ENCODE data around the gene ISCA1.
"Not testable (repeated sequence)": the region's sequence is repeated elsewhere in the genome, so short reads cannot be mapped to it uniquely, and the experiment has no call there.

ISCA1 gene

DNA sequence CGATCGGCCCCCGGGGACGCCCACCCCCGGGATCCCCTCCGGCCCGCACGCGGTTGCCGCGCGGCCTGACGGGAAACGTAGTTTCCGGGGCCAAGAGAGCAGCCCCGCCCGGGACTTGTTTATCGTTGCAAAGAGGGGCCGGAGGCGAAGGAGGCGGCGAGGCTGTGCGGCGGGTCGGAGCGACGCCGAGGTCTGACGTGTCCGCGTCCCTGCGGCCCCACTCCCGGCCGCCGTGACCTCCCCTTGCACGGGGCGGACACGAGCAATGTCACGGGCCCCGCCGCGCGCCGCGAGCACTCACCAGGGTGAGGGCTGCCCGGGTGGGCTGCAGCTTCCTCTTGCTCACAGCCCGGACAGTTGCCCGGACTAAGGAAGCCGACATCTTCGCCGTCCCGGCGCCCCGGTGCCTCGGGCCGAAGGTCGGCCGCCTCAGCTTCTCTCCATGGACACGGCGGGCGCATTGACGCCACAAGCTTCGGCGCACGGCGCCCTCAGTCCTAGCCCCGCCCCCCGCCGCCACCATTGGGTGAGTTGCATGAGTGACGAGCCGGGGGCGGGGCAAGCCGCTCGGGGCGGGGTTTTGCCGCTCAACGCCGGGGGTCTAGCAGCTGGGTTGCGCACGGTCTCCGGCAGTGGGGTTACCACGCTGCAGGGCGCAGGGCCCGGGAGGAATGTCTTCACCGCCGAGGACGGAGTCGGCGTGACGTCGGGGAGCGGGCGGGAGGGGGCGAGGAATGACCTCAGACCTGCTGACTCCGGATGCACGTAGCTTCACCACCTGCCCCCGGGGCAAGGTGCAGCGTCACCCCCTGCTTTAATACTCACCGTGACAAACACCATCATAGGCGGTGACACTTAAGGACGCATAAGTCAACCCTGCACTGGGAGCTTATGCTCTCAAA lies at the start of gene ISCA1:
Gene ISCA1 (minus strand): TSS at position 462 of the 902 bp plus-strand sequence. CDS start 80 bp downstream, at position 382.
- DNase-seq (ENCODE audit: low read depth in 4 of 4, low spot score in 1 of 4), result peak; percentile 97 to 99 (median 99)

DNA sequence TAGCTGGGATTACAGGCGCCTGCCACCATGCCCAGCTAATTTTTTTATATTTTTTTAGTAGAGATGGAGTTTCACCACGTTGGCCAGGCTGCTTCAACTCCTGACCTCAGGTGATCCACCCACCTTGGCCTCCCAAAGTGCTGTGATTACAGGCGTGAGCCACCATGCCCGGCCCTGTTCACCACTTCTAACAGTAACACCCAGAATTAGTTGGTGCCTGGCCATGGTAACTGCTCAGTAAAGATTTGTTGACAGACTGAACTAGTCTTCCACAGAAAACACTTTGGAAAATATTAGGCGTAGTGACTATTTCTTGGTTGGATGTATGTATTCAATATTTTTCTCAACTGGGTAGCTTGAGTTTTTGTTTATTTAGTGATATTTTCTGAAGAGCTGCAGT lies 47.8 kb upstream of the ISCA1 start:
- DNase-seq (ENCODE audit: low read depth in 4 of 4, low spot score in 1 of 4), result no peak

DNA sequence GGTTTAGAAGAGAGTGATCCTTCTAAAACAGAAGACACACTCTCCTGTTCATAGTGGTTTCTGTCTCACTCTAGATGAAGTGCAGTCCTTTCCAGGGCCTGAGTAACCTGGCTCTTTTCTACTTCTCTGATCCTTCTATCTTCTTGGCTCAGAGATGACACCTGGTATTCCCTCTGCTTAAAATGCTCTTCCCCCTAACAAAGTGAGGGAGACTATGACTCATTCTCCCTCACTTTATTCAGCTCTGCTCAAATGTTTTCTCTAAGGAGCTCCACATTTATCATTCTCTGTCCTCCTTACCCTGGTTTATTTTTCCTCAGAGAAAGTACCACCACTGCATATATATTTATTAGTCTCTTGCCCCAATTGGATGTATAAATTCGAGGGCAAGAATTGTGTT lies 47.3 kb upstream of the ISCA1 start:
- DNase-seq (ENCODE audit: low read depth in 4 of 4, low spot score in 1 of 4), result no peak

DNA sequence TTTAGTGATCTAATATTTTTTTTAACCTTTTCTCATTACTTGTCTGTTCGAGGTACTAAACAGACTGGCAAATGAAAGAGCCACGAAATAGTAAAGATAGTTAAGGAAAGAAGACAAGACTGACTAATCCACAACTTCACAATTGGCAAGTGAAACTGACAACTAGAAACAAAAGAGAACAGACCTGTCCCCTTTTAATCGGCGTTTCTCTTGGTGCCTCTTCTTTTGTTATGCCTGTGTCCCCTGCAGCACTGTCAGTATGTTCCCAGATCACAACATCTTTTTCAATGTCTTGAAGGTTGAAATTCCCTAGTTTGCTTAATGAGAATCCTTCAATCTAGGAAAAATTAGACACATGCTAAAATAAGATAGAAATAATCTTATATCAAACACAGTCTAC lies 45.8 kb upstream of the ISCA1 start:
- no peak for DNase-seq (ENCODE audit: low read depth in 4 of 4, low spot score in 1 of 4)

DNA sequence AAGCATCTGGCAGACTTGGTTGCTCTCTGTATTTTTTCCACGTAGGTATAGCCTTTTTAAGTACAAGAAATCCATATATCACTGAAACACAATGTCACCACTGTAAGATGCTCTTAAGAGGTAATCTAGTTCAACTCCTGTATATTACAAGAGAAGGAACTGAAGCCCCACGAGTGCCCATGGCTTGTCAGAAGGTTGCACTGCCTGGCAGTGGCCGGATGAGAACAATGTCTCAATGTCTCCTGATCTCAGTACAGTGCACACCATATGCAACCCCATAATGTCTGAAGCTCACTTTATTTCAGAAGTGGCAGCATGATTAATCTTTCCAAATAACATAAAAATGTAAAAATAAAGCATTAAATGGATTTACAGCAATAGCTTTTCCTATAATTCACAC lies 44.2 kb upstream of the ISCA1 start:
- DNase-seq (ENCODE audit: low read depth in 4 of 4, low spot score in 1 of 4), result no peak

DNA sequence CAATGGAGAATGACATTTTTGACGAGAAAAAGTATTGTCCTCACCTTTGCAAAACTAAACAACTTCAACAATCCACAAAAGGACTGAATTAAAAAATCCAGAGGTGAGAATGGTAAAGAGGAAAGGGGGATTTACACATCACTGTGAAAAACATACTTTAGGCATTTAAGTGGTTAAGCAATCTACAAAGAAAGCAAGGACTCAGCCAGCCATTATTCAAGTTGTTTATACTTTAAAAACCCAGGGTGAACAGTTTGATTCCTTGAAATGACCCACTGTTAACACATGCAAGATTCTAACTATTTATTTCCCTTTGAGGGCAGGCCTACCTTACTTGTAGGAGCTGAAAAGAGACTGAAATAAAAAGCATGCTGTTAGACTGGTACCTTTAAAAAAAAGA lies 42.6 kb upstream of the ISCA1 start:
- DNase-seq (ENCODE audit: low read depth in 4 of 4, low spot score in 1 of 4), result no peak

DNA sequence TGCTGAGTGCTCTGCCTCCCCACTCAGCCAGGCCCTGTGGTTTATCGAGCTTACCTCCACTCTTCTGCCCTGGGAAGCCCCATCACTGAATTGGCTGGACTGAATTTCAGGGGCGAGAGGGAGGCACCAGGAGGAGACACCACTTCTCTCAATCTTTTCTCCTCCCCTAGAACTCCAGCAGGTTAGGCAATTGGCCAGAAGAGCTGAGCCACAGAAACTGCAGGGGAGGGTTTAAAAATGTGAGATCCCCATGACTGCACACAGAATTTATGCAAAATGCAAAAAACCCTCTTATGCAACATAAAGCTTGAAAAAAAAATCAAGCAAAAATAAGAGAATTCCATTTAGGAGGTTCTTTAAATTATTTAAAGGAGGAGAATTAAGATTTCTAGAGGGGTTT lies 42.0 kb upstream of the ISCA1 start:
- no peak for DNase-seq (ENCODE audit: low read depth in 4 of 4, low spot score in 1 of 4)

DNA sequence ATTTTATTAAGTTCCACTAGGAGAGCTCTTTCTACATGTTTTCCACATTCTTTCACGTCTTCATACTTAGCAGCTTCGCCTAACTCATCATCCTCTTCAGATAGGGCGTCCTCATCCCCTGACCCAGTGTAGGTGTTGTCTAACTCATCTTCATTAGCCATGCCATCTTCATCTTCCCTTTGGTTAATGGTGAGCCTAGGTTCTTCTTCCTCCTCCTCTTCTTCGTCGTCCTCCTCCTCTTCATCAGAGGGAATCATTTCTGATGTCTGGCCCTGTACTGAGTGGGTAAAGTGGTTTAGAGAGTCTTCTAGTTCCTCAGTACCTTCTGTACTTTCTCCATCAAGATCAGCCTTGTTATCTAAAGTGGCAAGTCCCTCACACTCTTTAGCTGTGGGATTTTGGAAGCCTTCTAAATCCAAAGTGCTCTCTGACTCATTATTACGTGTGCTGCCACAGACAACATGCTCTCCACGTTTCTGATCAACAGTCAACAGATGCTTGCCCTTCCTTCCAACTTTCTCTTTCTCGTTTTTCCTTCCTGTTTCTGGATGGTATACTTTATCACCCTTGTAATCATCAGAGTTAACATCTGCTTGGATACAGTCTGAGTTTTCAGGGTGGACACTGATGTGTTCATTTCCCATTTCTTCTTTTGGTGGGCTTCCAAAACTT lies 40.8 kb upstream of the ISCA1 start:
- DNase-seq (ENCODE audit: low read depth in 4 of 4, low spot score in 1 of 4), result no peak

DNA sequence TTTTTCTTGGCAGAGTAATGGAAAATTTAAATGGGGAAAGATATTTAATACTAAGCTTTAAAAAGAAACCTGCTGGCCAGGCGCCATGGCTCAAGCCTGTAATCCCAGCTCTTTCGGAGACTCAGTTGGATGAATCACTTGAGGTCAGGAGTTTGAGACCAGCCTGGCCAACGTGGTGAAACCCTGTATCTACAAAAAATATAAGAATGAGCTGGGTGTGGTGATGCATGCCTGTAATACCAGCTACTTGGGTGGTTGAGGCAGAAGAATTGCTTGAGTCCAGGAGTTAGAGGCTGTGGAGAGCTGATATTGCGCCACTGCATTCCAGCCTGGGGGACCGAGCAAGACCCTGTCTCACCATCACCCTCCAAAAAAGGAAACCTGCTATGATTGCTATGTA lies 39.0 kb upstream of the ISCA1 start:
- no peak for DNase-seq (ENCODE audit: low read depth in 4 of 4, low spot score in 1 of 4)

DNA sequence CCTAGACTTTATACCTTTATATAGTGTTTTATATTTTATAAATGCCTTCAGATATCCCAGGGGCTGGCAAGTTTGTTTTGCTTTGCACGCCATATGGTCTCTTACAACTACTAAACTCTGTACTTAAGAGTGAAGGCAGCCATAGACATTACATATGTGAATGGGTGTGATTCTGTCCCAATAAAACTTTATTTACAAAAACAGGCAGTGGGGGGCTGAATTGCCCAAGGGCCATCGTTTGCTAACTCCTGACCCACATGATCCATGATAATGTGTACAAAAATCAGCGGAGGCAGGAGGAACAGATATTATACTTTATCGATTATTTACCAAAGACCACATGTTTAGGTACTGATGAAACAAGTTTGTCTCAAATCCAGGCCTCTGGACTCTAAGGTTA lies 35.8 kb upstream of the ISCA1 start:
- DNase-seq (ENCODE audit: low read depth in 4 of 4, low spot score in 1 of 4), result no peak

DNA sequence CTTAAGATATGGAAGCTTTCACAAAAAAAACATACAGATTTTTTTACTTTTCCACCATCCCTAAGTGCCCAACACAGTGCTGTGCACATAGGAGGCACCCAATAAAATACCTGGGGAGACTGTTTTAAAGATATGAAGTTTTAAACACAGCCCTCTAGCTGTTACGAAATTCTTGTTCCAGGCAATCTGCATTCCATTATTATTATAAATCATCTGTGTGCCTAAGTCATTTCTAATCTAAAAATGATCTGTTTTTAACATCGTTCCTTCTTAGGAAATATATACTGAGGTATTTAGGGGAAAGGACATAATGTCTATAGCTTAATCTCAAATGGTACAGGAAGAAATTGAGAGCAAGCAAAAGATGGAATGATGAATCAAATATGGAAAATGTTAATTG lies 32.7 kb upstream of the ISCA1 start:
- no peak for DNase-seq (ENCODE audit: low read depth in 4 of 4, low spot score in 1 of 4)

DNA sequence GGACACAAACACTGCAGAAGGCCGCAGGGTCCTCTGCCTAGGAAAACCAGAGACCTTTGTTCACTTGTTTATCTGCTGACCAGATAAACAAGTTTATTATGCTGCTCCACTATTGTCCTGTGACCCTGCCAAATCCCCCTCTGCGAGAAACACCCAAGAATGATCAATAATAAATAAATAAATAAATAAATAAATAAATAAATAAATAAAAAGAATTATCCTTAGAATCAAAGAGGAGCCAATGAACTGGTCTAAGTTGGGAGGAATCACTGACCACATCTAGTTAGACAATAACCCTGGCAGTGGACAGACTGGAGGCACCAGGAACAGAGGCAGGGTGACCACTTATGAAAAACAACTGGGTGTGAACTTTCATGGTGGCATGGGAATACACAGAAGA lies 30.6 kb upstream of the ISCA1 start:
- DNase-seq (ENCODE audit: low read depth in 4 of 4, low spot score in 1 of 4), result not testable (repeated sequence)

DNA sequence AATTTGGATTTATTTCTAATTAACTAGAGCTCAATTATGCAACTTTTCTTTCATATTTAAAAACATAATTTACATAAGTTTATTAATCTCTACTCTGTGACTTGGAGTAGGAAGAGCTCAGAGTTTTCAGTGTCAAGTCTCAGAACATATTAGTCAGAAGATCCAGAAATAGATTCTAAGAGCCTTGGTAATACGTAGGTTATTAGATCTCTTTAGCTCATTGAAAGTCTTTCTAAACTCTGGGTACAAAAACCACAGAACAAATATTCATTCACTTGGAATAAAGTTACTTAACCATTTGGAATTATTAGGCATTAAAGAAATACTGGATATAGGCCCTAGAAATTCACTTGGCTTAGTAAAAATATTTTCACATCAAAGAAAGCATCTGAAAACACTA lies 26.3 kb upstream of the ISCA1 start:
- no peak for DNase-seq (ENCODE audit: low read depth in 4 of 4, low spot score in 1 of 4)

DNA sequence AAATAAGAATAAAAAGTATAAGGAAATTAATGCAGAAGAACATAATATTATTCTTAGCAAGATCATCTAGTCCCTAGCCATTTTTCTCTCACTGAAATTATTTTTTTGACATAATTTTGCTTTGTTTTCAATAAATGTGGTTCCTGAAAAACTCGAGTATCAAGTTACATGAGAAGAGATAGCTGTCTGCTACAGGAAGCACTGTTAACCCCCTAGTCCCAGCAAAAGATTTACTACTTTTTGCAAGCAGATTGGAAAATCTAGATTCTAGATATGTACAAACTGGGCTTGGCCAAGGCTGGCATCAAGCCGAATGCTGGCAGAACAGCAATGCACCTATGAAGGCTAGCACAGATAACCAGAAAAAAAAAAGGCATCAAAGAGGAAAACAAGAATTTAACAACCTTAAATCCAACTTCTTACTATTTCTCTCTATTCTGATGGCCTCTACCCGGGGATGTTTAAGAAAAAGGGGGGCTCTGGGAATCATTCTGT lies 21.9 kb upstream of the ISCA1 start:
- DNase-seq (ENCODE audit: low read depth in 4 of 4, low spot score in 1 of 4), result no peak

DNA sequence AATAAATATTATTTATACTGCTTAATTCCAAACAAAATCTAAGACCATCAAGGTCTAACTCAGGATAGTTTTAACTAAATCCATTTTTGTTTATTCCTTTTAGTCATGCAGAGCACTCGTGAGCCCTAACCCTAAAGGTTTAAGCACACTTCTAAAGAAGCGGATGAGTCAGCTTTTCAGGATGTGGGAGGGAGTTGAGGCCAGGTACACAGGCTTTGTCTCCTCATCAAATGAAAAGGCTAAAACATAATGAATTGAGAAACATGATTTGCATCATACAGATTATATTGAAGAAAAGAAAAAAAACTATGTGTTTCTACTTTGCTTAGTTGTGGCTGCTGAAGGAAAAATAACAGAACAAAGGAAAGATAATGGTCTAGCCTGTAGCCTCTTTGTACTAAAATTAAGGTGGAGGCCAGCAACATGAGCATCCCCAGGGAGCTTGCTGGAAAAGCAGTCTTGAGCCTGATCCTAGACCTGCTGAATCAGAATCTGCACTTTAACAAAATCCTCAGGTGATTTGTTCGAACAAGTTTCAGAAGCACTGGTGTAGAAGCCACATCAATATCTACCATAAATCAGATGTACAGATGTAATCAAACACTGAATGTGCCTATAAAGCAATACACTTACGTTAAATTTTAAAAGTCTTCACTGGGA lies 21.1 kb upstream of the ISCA1 start:
- peak in 2 of 4 experiments; percentile 17 to 22 for DNase-seq (ENCODE audit: low read depth in 4 of 4, low spot score in 1 of 4)

DNA sequence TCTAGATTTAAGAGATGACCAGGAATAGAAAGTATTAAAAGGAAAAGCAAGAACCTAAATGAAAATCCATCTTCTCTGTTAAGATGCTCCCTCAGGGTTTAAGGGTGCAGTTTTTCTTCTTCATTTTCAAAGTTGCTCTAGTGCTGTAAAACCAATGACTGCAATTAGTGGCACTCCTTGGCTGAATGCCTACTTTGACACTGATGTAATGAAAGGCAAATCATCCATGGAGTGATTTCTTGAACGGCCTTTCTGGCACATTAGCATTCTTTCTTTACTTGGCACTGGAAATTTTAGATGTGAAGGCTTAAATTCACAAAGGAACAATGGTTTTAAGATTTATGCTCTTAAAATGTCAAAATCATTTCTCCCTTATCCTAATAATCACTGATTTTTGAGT lies 19.3 kb upstream of the ISCA1 start:
- no peak for DNase-seq (ENCODE audit: low read depth in 4 of 4, low spot score in 1 of 4)

DNA sequence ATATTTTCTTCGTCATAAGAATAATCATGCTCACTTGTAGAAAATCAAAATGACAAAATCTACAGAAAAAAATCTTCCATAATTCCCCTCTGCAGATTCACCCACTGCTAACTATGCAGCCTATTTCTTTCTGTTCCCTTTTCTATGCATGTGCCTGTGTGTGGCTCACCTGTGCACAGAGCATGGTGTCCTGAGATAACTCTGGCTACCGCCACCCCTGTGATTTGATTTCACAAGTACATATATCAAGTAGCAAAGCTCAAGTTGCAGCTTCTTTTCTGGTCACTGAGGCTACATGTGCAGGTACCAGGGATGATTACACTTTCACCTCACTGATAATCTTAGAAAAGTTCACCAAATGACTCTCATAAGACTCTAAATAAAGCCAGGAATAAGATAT lies 18.4 kb upstream of the ISCA1 start:
- no peak for DNase-seq (ENCODE audit: low read depth in 4 of 4, low spot score in 1 of 4)

DNA sequence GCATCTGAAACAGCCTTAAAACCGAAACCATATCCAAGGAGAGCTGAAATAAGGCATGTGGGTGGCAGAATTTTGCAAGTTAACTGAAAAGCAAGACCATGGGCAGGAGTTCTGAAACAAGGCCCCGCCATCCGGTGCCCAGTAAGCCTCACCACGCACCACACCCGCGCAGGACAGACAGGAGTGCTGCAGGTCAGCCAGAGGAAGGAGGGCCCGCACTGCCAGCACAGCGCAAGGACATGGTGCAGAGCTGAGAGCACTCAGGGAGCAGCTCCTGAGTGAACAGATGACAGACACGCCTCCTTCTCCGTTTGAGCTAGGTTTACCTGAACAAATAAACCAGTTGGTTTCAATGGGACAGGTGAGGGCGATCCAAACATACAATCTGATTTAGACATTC lies 16.5 kb upstream of the ISCA1 start:
- no peak for DNase-seq (ENCODE audit: low read depth in 4 of 4, low spot score in 1 of 4)

DNA sequence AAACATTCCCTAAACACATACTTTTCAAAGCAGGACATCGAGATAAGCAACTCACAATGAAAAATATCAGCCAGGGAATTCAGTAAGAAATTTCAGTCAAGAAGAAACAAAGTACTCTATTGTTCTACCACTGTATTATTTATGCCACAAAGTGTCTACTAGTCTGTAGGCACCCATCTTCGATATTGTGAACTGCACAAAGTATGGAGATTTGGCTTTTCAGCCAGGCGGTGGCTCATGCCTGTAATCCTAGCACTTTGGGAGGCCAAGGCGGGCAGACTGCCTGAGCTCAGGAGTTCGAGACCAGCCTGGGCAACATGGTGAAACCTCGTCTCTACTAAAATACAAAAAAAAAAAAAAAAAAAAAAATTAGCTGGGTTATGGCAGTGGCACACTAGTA lies 8.0 kb upstream of the ISCA1 start:
- DNase-seq (ENCODE audit: low read depth in 4 of 4, low spot score in 1 of 4), result not testable (repeated sequence)

DNA sequence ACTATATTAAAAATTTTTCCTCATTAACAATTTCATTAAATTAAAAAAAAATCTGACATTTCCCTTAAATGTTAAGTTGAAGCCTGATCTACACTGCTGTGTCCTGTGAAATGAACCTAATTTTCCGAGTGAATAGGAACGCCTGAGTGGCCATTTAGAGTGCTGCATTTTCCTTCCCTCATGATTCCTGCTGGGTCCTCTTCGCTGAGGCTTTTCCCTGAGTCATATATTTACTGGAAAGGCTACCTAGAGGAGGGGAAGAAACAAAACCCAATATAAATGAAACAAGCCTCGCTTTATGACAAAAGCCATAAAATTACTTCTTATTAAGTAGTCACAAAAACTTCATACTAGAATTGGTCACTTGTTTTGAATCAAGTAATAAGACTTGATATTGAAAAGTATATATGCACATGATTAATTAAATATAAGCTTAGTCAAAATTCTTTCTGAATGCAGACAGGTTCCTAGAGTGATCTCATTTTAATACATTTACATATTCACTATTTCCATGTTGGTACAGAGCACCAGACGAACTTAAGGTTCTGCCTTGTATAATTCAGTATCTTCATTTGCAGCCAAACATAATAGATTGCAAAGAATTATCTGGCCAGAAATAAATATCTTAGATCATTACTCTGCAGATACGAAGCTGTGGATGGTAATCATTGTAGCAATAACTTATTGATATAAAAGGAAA lies 6.3 kb upstream of the ISCA1 start:
- DNase-seq (ENCODE audit: low read depth in 4 of 4, low spot score in 1 of 4), result no peak

DNA sequence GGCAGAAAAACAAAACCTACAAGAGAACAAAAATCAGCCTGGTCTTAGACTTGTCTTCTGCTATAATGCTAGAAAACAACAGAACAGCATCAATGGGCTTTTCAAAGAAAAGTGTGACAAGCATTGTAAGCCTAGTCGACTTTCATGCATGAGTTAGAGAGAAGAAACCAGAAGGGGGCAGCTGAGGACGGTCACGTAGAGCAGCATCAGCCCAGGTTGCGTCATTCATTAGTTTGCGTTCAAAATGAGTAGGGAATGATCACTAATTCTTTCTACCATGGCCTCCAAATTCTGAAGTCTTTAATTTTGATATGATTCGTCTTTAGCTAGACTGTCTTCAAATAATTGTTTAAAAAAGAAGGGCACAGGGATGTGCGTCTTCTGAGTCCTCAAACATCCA lies 4.7 kb upstream of the ISCA1 start:
- peak in 1 of 4 experiments; percentile 3 for DNase-seq (ENCODE audit: low read depth in 4 of 4, low spot score in 1 of 4)
